HCT116 (cell line): ENCODE results near the gene SVBP. TPM values are rescaled to one million over a fixed set of nuclear protein-coding genes. Genes with fewer than 3 reads are reported as not detected.

Experiments
- ATAC-seq: fragments of 200-7000 bp; cut with Tn5 transposase; 2 replicates; pipeline ENCODE4 v1.9.1; 2020; ENCODE audit warnings: mild to moderate bottlenecking, moderate library complexity
- BruUV-seq: library from RNA; stranded (reverse); fragments of 400-500 nt; replicated peaks from 2 replicates; lab custom pipeline; 2021; lab: Mats Ljungman, UMichigan
- CTCF ChIA-PET: fragments of 300-600 bp; sonication (Branson Sonifier 250); formaldehyde crosslinking; loops from one replicate; lab custom pipeline; 2021; ENCODE audit warnings: antibody characterized with exemption; lab: Charles Lee
- POLR2A ChIA-PET: fragments of 300-600, 350-600 bp; sonication (Branson Sonifier 250); formaldehyde crosslinking; loops from one replicate; lab custom pipeline; 2021; ENCODE audit warnings: antibody characterized with exemption; lab: Charles Lee
- RAD21 ChIA-PET, 2 experiments: fragments of 300-600 bp; sonication (Branson Sonifier 250); formaldehyde crosslinking; loops; one replicate each; lab custom pipeline; 2023; ENCODE audit warnings: low total read pairs in 2 of 2; ENCODE audit not compliant: uncharacterized antibody in 2 of 2, unreplicated experiment in 2 of 2, low non-redundant PET in 1 of 2; lab: Charles Lee
- DNase-seq: peaks from one replicate; pipeline ENCODE4 v3.0.0-alpha.2; 2010; ENCODE audit warnings: low read depth, low spot score
- H2AFZ ChIP-seq: fragments of 200-600 bp; shearing (Covaris generic), sonication (generic); 2 replicates; pipeline ENCODE4 v1.6.1; 2017; ENCODE audit warnings: low read depth, mixed run types, mixed read lengths, antibody characterized with exemption, low read length; ENCODE audit not compliant: poor library complexity, severe bottlenecking
- H3K27ac ChIP-seq: 2 replicates; pipeline ENCODE4 v1.5.1; 2012; ENCODE audit warnings: low read depth, low read length
- H3K27me3 ChIP-seq: fragments of 200-600 bp; sonication (generic); 2 replicates; pipeline ENCODE4 v1.6.1; 2016; ENCODE audit warnings: mixed run types, low read length, mixed read lengths; ENCODE audit not compliant: insufficient read depth
- H3K36me3 ChIP-seq, 2 experiments: fragments of 200-500 bp in 1 of 2; fragments of 200-600 bp in 1 of 2; sonication (Bioruptor generic) in 1 of 2; sonication (generic) in 1 of 2; 2 replicates each; pipeline versions ENCODE4 v1.5.1 to v1.6.1; 2014 to 2016; ENCODE audit warnings: low read length in 2 of 2, inconsistent platforms in 1 of 2, mixed read lengths in 1 of 2, mixed run types in 1 of 2; ENCODE audit not compliant: insufficient read depth in 2 of 2, control insufficient read depth in 1 of 2
- H3K4me1 ChIP-seq, 2 experiments: fragments of 200-600 bp in 1 of 2; sonication (generic) in 1 of 2; 2 replicates each; pipeline versions ENCODE4 v1.5.1 to v1.6.1; 2012 to 2017; ENCODE audit warnings: low read length in 2 of 2, inconsistent platforms in 1 of 2, mild to moderate bottlenecking in 1 of 2, mixed read lengths in 1 of 2, mixed run types in 1 of 2, moderate library complexity in 1 of 2; ENCODE audit not compliant: insufficient read depth in 2 of 2, control insufficient read depth in 1 of 2
- H3K4me2 ChIP-seq: fragments of 200-600 bp; sonication (generic); 2 replicates; pipeline ENCODE4 v1.6.1; 2017; ENCODE audit warnings: mixed run types, low read length, mixed read lengths
- H3K4me3 ChIP-seq, 2 experiments: fragments of 200-600 bp in 1 of 2; sonication (generic) in 1 of 2; replicated peaks in 1 of 2; 2 replicates each; pipeline ENCODE4 v1.5.1; 2011 to 2016; ENCODE audit warnings: low read length in 2 of 2, control low read depth in 1 of 2, low read depth in 1 of 2, mild to moderate bottlenecking in 1 of 2, mixed read lengths in 1 of 2, mixed run types in 1 of 2
- H3K79me2 ChIP-seq: fragments of 200-600 bp; sonication (generic); 2 replicates; pipeline ENCODE4 v1.6.1; 2017; ENCODE audit warnings: mild to moderate bottlenecking, mixed run types, low read length, moderate library complexity, mixed read lengths; ENCODE audit not compliant: insufficient read depth
- H3K9ac ChIP-seq: fragments of 200-600 bp; sonication (generic); 2 replicates; pipeline ENCODE4 v1.6.1; 2016; ENCODE audit warnings: low read length, mixed read lengths
- H3K9me2 ChIP-seq: fragments of 200-600 bp; sonication (generic), shearing (Covaris generic); 2 replicates; pipeline ENCODE4 v1.6.1; 2017; ENCODE audit warnings: mixed run types, mild to moderate bottlenecking, moderate library complexity; ENCODE audit not compliant: insufficient read depth
- H3K9me3 ChIP-seq, 2 experiments: fragments of 200-500 bp in 1 of 2; fragments of 200-600 bp in 1 of 2; sonication (Bioruptor generic) in 1 of 2; sonication (generic) in 1 of 2; 2 replicates each; pipeline ENCODE4 v1.6.1; 2014 to 2017; ENCODE audit warnings: low read length in 2 of 2, mixed read lengths in 2 of 2, inconsistent platforms in 1 of 2, low read depth in 1 of 2, mild to moderate bottlenecking in 1 of 2, mixed run types in 1 of 2, moderate library complexity in 1 of 2; ENCODE audit not compliant: control insufficient read depth in 1 of 2, insufficient read depth in 1 of 2
- H4K20me1 ChIP-seq: fragments of 200-600 bp; sonication (generic), shearing (Covaris generic); 2 replicates; pipeline ENCODE4 v1.6.1; 2017; ENCODE audit warnings: mixed run types, mild to moderate bottlenecking, moderate library complexity; ENCODE audit not compliant: insufficient read depth
- ATF3 ChIP-seq: IDR thresholded peaks from 2 replicates; pipeline ENCODE4 v1.6.1; 2012
- CBX3 ChIP-seq: IDR thresholded peaks from 2 replicates; pipeline ENCODE4 v1.6.1; 2012; ENCODE audit warnings: low read depth
- CEBPB ChIP-seq: IDR thresholded peaks from 2 replicates; pipeline ENCODE4 v1.6.1; 2012; ENCODE audit warnings: low read depth
- EGR1 ChIP-seq: IDR thresholded peaks from 2 replicates; pipeline ENCODE4 v1.6.1; 2012; ENCODE audit warnings: low read depth
- ELF1 ChIP-seq: IDR thresholded peaks from 2 replicates; pipeline ENCODE4 v1.6.1; 2012; ENCODE audit warnings: low read depth, borderline replicate concordance
- EZH2 ChIP-seq: fragments of 200-600 bp; sonication (generic); IDR thresholded peaks from 2 replicates; pipeline ENCODE4 v1.6.1; 2017; ENCODE audit warnings: antibody characterized with exemption, mixed run types
- EZH2phosphoT487 ChIP-seq: fragments of 200-600 bp; IDR thresholded peaks from 2 replicates; pipeline ENCODE4 v1.6.1; 2018; ENCODE audit warnings: antibody characterized with exemption, borderline replicate concordance
- JUND ChIP-seq: IDR thresholded peaks from 2 replicates; pipeline ENCODE4 v1.6.1; 2012
- POLR2A ChIP-seq: IDR thresholded peaks from 2 replicates; pipeline ENCODE4 v1.7.0; 2011; ENCODE audit warnings: borderline replicate concordance; ENCODE audit not compliant: insufficient read depth, insufficient read length; ENCODE audit errors: extremely low read depth
- RAD21 ChIP-seq: IDR thresholded peaks from 2 replicates; pipeline ENCODE4 v1.6.1; 2012; ENCODE audit warnings: low read depth, mild to moderate bottlenecking
- REST ChIP-seq: IDR thresholded peaks from 2 replicates; pipeline ENCODE4 v1.6.1; 2012; ENCODE audit warnings: low read depth
- SIN3A ChIP-seq: IDR thresholded peaks from 2 replicates; pipeline ENCODE4 v1.6.1; 2012; ENCODE audit warnings: low read depth
- YY1 ChIP-seq: IDR thresholded peaks from 2 replicates; pipeline ENCODE4 v1.6.1; 2011; ENCODE audit warnings: low read length, low read depth, moderate library complexity, mild to moderate bottlenecking; ENCODE audit not compliant: insufficient replicate concordance; ENCODE audit errors: extremely low read depth
- intact Hi-C: fragments of 100-400 bp; cut with micrococcal nuclease; formaldehyde crosslinking; loops from 2 replicates; pipeline ENCODE4 v1.10.0; 2022
- total RNA-seq: library from RNA; stranded (reverse); gene quantifications from one replicate; pipeline ENCODE4 v1.2.1, GENCODE V29; 2021; ENCODE audit not compliant: unreplicated experiment

Gene SVBP
- total RNA-seq, 1 experiment from 2014 or later: 14.4 TPM

GRCh38 chr1:42757892-42758275, 59.3 kb downstream of the SVBP start:
- intact Hi-C loops: loop anchor here (2.0 kb wide), 1 partner anchor 179 kb away; no protein-coding TSS in a partner anchor

More at GRCh38 chr1:42757892-42758275, 59.3 kb downstream of the SVBP start:
- H3K36me3 ChIP-seq: peaks cover 8 to 28% of the 10 kb centered on the region in 2 experiments; a peak in 3 of 4 replicates
- ATAC-seq: no peak
- BruUV-seq: no TSS peak
- no peaks in the 10 kb centered on the region for H3K79me2 ChIP-seq
- TF ChIP-seq EZH2 (no peak), YY1 (no peak), CBX3 (no peak), RAD21 (no peak), CEBPB (no peak), JUND (no peak), ELF1 (no peak), ATF3 (no peak; the same call in 1 of the 2 replicates), SIN3A (no peak), REST (no peak), POLR2A (no peak), EGR1 (no peak), EZH2phosphoT487 (no peak)
- 0 out of 4 replicates have a peak, but pooled peaks cover 0 to 5% of the 10 kb centered on the region in 2 experiments for H3K4me1 ChIP-seq
- no peaks in the 10 kb centered on the region for H3K9me2 ChIP-seq
- ChIA-PET CTCF (interaction anchor here (1.9 to 4.0 kb wide), 3 partner anchors 9 to 180 kb away, joined by 8 to 23 read pairs (median 13); partner anchors contain the start of genes C1orf50 and P3H1), POLR2A (interaction anchor here (1.2 kb wide), 1 partner anchor 76 kb away, joined by 3 read pairs; the partner anchor contains the start of gene YBX1), RAD21 (no interaction called here)
- H3K9me3 ChIP-seq: no peaks in the 10 kb centered on the region
- no peak overlapping the region for H3K9ac ChIP-seq
- H4K20me1 ChIP-seq: no peaks in the 10 kb centered on the region
- DNase-seq: no peak
- H2AFZ ChIP-seq: no peak overlapping the region
- no peaks in the 10 kb centered on the region for H3K27me3 ChIP-seq
- H3K4me3 ChIP-seq: no peak overlapping the region
- H3K4me2 ChIP-seq: no peak overlapping the region
- no peak overlapping the region for H3K27ac ChIP-seq

Other genes with a start within 250 kb of the SVBP start
- gene PPIH, start 159.0 kb downstream of the SVBP start, total RNA-seq: 100 TPM
- gene YBX1, start 135.0 kb downstream of the SVBP start, total RNA-seq: 1,009 TPM
- gene CLDN19, start 77.2 kb downstream of the SVBP start, total RNA-seq: not detected
- 32.9 TPM for gene P3H1, start 50.4 kb downstream of the SVBP start, total RNA-seq
- 5.8 TPM for gene C1orf50, start 50.1 kb downstream of the SVBP start, total RNA-seq
- 0.34 TPM for gene TMEM269, start 32.4 kb downstream of the SVBP start, total RNA-seq
- gene ERMAP, start 275 bp downstream of the SVBP start, total RNA-seq: 5.4 TPM
- 11.1 TPM for gene ZNF691, start 29.2 kb upstream of the SVBP start, total RNA-seq
- gene SLC2A1, start 141.5 kb upstream of the SVBP start, total RNA-seq: 248 TPM